Activated naive CD8-positive, alpha-beta T cell treated with anti-CD3 and anti-CD28 coated beads for 36 hours (primary cell): Measurements from ENCODE around the gene AKAP10. TPM values are rescaled to one million over a fixed set of nuclear protein-coding genes. Genes with fewer than 3 reads are reported as not detected.
"Not testable (repeated sequence)": the region's sequence is repeated elsewhere in the genome, so short reads cannot be mapped to it uniquely, and the experiment has no call there.

Experiments used
- DNase-seq: peaks from one replicate; pipeline ENCODE4 v3.0.0; 2021
- H3K27ac Mint-ChIP-seq: one replicate; pipeline ENCODE4 v1.8.0; 2022; ENCODE audit warnings: mild to moderate bottlenecking, moderate library complexity, mixed read lengths
- H3K27me3 Mint-ChIP-seq: one replicate; pipeline ENCODE4 v1.8.0; 2022; ENCODE audit warnings: mild to moderate bottlenecking, mixed read lengths
- H3K36me3 Mint-ChIP-seq: one replicate; pipeline ENCODE4 v1.8.0; 2021; ENCODE audit warnings: mild to moderate bottlenecking, mixed read lengths
- H3K4me1 Mint-ChIP-seq: one replicate; pipeline ENCODE4 v1.8.0; 2021; ENCODE audit warnings: mixed read lengths
- H3K4me3 Mint-ChIP-seq: one replicate; pipeline ENCODE4 v1.8.0; 2022; ENCODE audit warnings: mild to moderate bottlenecking, moderate library complexity, mixed read lengths
- H3K9me3 Mint-ChIP-seq: one replicate; pipeline ENCODE4 v1.8.0; 2022; ENCODE audit warnings: mixed read lengths
- total RNA-seq, 2 experiments: library from RNA; stranded (reverse); gene quantifications; one replicate each; pipeline ENCODE4 v1.2.3, GENCODE V29; 2021

The AKAP10 gene
- 10 to 100 TPM; 25.7 to 27.5 TPM for total RNA-seq

- Mint-ChIP-seq H3K27ac (peak within 1 kb of the TSS; percentile 99), H3K36me3 (peaks cover 44% of the 10 kb centered on the region), H3K9me3 (peaks cover 5% of the 10 kb centered on the region), H3K27me3 (no peaks in the 10 kb centered on the region), H3K4me1 (peaks cover 26% of the 10 kb centered on the region), H3K4me3 (peak within 1 kb of the TSS; percentile 94)
- peak; percentile 94 for DNase-seq
These were observed at the start of gene AKAP10 for GRCh38 chr17:19977293-19978208. Gene AKAP10, minus strand, starts transcription at chr17:19977828. Its CDS starts 149 bp downstream, at chr17:19977679.

- Mint-ChIP-seq H3K27me3 (peaks cover 5% of the 10 kb centered on the region), H3K9me3 (no peaks in the 10 kb centered on the region), H3K27ac (no peak overlapping the region), H3K4me3 (no peak overlapping the region), H3K36me3 (no peaks in the 10 kb centered on the region), H3K4me1 (no peaks in the 10 kb centered on the region)
- no peak for DNase-seq
These were observed 49.3 kb upstream of the AKAP10 start for GRCh38 chr17:20026960-20027359.

- DNase-seq: no peak
- Mint-ChIP-seq H3K9me3 (no peaks in the 10 kb centered on the region), H3K27me3 (peaks cover 6% of the 10 kb centered on the region), H3K4me1 (no peaks in the 10 kb centered on the region), H3K27ac (no peak overlapping the region), H3K36me3 (no peaks in the 10 kb centered on the region), H3K4me3 (no peak overlapping the region)
These were observed 45.1 kb upstream of the AKAP10 start for GRCh38 chr17:20022701-20023100.

GRCh38 chr17:20016475-20016992 is 38.9 kb upstream of the AKAP10 start:
- not testable (repeated sequence) for H3K4me1 Mint-ChIP-seq, H3K36me3 Mint-ChIP-seq, H3K9me3 Mint-ChIP-seq, DNase-seq, H3K27ac Mint-ChIP-seq, H3K4me3 Mint-ChIP-seq
- peaks cover 54% of the 10 kb centered on the region for H3K27me3 Mint-ChIP-seq

- H3K27me3 Mint-ChIP-seq: peaks cover 74% of the 10 kb centered on the region
- H3K27ac Mint-ChIP-seq: no peak overlapping the region
- no peak for DNase-seq
- peaks cover 7% of the 10 kb centered on the region for H3K4me1 Mint-ChIP-seq
- H3K9me3 Mint-ChIP-seq: no peaks in the 10 kb centered on the region
- no peak overlapping the region for H3K4me3 Mint-ChIP-seq
- no peaks in the 10 kb centered on the region for H3K36me3 Mint-ChIP-seq
These were observed 34.4 kb upstream of the AKAP10 start for GRCh38 chr17:20012017-20012536.

DNA sequence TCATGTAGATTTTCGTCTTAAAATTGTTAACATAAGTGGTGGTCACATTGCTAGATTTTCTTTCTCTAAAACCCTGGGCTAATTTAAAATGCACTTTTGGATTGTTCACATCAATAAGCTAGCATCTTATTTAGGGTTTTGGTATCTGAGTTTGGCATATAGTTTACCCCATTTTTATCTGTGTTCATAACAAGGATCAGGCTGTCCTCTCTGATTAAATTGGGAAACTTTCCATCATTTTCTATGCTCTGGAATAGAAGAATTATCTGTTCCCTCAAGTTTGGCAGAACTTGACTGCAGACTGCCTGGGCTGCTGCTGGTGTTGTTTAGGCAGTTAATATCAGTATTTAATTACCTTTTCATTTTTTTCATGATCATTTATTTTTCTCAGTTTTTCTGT is 33.3 kb upstream of the AKAP10 start:
- no peaks in the 10 kb centered on the region for H3K36me3 Mint-ChIP-seq
- H3K9me3 Mint-ChIP-seq: no peaks in the 10 kb centered on the region
- H3K4me1 Mint-ChIP-seq: peaks cover 7% of the 10 kb centered on the region
- H3K27me3 Mint-ChIP-seq: peaks cover 77% of the 10 kb centered on the region
- no peak overlapping the region for H3K27ac Mint-ChIP-seq
- H3K4me3 Mint-ChIP-seq: no peak overlapping the region
- DNase-seq: no peak

DNA sequence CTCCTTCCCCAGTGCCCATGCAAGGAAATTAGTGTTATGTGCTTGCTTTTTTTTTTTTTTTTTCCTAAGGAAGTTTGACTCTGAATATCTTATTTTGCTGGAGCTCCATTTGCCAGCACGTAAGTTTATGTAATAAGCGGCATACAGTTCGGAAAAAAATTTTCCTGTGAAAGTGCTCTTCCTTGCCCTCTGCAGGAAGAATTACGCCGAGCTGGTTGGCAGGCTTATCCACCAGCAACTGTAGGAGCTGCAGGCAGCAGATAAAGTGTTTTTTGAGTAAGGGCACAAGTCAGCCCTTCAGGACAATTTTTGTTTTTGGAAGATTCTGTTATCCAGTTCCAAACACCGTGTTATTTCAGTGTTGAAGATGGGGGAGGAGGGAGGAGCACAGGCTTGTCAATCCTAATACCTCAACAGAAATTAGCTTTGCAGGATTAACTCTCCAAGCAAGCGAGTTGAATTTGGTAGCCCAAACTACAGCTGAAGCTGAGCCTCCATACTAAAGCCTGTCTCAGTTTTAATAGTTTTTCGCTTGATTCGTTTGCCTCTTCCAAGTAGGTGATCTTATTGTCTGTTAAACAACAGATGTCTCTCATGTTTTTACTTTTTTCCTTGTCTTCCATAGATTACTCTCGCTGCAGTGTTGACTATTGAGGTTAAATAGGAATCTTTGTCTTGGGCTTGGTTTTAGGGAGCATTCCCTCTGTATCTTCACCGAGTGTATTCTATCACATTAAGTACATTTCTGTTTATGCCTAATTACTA is 32.7 kb upstream of the AKAP10 start:
- Mint-ChIP-seq H3K9me3 (no peaks in the 10 kb centered on the region), H3K36me3 (no peaks in the 10 kb centered on the region), H3K27me3 (peaks cover 78% of the 10 kb centered on the region), H3K27ac (no peak overlapping the region), H3K4me3 (peak overlapping the region; percentile 76), H3K4me1 (peaks cover 7% of the 10 kb centered on the region)
- no peak for DNase-seq

GRCh38 chr17:20009302-20010098 is 31.9 kb upstream of the AKAP10 start, which contains the start of gene SPECC1:
Gene SPECC1, plus strand, starts transcription at chr17:20009359. Its CDS starts 87,293 bp downstream, at chr17:20096652.
- Mint-ChIP-seq H3K4me3 (peak within 1 kb of the TSS; percentile 84), H3K27ac (no peak within 1 kb of the TSS), H3K36me3 (no peaks in the 10 kb centered on the region), H3K4me1 (peaks cover 7% of the 10 kb centered on the region), H3K9me3 (no peaks in the 10 kb centered on the region), H3K27me3 (peaks cover 75% of the 10 kb centered on the region)
- peak; percentile 92 for DNase-seq

DNA sequence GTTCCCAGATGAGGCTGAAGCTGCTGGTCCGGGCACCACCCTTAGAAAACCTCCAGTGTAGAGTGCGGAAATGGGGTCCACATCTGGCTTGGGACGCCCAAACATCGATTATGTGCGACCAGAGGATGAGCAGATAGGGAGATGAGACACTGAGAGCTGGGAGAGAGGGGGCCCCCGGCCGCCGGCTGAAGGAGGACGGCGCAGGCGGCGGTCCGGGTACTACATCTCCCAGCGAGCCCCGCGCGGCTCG is 31.3 kb upstream of the AKAP10 start:
- Mint-ChIP-seq H3K27ac (no peak overlapping the region), H3K9me3 (no peaks in the 10 kb centered on the region), H3K4me1 (peaks cover 7% of the 10 kb centered on the region), H3K4me3 (peak overlapping the region; percentile 84), H3K27me3 (peaks cover 71% of the 10 kb centered on the region), H3K36me3 (no peaks in the 10 kb centered on the region)
- DNase-seq: no peak

DNA sequence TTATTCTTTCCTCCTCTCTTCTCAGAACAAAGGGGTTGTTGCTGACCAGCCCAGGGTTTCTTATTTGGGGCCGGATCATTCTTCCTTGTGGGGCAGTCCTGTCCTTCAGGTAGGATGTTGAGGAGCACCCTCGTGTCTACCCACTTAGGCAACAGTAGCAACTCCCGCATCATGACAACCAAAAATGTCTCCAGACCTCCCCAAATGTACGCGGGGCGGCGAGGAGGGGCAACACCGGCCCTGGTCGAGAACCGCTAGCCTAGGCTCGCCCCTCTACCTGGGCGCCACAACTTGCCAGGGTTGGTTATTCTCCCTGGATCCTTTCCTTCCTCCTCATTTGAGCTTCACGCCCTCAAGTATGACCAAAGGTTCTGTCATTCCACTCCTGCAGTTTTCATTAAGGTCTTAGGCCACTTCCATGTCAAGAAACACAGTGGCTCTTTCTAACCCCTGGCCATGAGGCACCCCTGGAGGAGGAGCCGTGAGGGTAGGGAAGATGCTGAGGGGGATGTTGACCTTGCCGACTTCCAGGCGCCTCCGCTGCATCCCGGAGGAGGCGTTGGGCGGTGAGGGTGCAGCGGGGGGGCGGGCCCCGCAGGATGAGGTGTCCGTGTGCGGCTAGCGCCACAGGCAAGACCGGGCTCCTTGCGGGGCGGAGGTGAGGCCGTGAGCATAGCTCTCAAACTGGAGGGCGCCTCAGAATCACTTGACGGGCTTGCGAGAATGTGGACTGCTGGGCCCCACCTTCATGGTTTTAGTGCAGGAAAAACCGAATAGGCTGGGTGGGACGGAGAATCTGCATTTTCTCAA is 30.8 kb upstream of the AKAP10 start:
- no peak overlapping the region for H3K27ac Mint-ChIP-seq
- H3K9me3 Mint-ChIP-seq: no peaks in the 10 kb centered on the region
- peak overlapping the region; percentile 84 for H3K4me3 Mint-ChIP-seq
- H3K4me1 Mint-ChIP-seq: peaks cover 7% of the 10 kb centered on the region
- no peaks in the 10 kb centered on the region for H3K36me3 Mint-ChIP-seq
- DNase-seq: peak; percentile 28
- H3K27me3 Mint-ChIP-seq: peaks cover 65% of the 10 kb centered on the region

DNA sequence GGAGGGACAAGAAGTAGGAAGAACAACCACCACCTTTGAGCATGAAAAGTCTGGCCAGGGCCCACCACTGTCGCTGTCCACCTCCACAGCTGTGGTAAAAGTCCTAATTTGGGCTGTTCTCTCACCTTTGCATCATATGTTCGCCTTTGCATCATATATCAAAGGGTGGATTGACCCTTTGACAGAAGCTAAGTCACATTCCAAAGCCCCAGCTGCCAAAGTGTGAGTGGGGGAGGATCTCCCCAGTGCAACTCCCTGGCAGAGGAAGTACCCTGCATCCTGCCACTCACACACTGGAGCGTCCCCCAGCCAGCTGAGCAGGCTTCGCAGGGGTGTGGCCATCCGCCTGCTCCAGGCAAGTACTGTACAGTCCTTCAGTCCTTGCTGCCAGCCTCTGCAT is 18.9 kb upstream of the AKAP10 start:
- Mint-ChIP-seq H3K4me1 (no peaks in the 10 kb centered on the region), H3K27ac (no peak overlapping the region), H3K9me3 (no peaks in the 10 kb centered on the region), H3K27me3 (peaks cover 22% of the 10 kb centered on the region), H3K4me3 (no peak overlapping the region), H3K36me3 (no peaks in the 10 kb centered on the region)
- DNase-seq: no peak

GRCh38 chr17:19996086-19996485 is 18.5 kb upstream of the AKAP10 start:
- Mint-ChIP-seq H3K9me3 (no peaks in the 10 kb centered on the region), H3K27me3 (peaks cover 25% of the 10 kb centered on the region), H3K36me3 (no peaks in the 10 kb centered on the region), H3K4me1 (no peaks in the 10 kb centered on the region), H3K27ac (no peak overlapping the region), H3K4me3 (no peak overlapping the region)
- no peak for DNase-seq

DNA sequence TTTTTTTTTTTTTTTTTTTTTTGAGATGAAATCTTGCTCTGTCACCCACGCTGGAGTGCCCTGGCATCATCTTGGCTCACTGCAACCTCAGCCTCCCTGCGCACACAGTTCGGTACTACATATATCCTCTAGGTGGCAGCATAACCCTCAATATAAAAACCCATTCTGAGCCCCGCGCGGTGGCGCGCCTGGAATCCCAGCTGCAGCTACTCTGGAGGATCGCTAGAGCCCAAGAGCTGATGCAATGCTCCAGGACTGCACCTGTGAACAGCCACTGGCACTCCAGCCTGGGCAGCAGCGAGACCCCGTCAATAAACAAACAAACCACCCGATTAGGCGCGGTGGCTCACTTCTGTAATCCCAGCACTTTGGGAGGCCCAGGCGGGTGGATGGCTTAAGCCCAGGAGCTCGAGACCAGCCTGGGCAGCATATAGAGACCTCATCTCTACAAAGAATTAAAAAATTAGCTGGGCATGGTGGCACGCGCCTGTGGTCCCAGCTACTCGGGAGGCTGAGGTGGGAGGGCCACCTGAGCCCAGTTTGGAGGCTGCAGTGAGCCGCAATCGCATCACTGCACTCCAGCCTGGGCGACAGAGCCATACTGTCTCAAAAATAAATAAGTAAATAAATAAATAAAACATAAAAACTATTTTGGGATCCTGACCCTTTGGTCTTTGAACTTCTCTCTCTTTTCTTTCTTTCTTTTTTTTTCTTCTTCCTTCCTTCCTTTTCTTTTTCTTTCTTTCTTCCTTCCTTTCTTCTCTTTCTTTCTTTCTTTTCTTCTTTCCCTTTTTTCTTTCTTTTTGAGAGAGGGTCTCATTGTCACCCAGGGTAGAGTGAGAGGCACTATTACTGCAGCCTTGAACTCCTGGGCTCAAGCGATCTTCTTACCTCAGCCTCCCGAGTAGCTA is 15.4 kb upstream of the AKAP10 start:
- H3K9me3 Mint-ChIP-seq: no peaks in the 10 kb centered on the region
- peak; percentile 72 for DNase-seq
- H3K36me3 Mint-ChIP-seq: no peaks in the 10 kb centered on the region
- H3K27ac Mint-ChIP-seq: no peak overlapping the region
- H3K27me3 Mint-ChIP-seq: peaks cover 18% of the 10 kb centered on the region
- peak overlapping the region; percentile 45 for H3K4me3 Mint-ChIP-seq
- H3K4me1 Mint-ChIP-seq: no peaks in the 10 kb centered on the region
